DND-41 (cell line): ENCODE data around the gene NRXN3.

Experiments
- ATAC-seq: fragments of 200-7000 bp; cut with Tn5 transposase; 3 replicates; pipeline ENCODE4 v1.9.1; 2021; ENCODE audit warnings: low read depth; ENCODE audit not compliant: insufficient read depth
- DNase-seq: peaks from one replicate; pipeline ENCODE4 v3.0.0-alpha.2; 2020
- H2AFZ ChIP-seq: 2 replicates; pipeline ENCODE4 v1.6.0; 2012; ENCODE audit warnings: low read depth, low read length
- H3K27ac ChIP-seq: 2 replicates; pipeline ENCODE4 v1.5.1; 2012; ENCODE audit warnings: low read length, inconsistent platforms
- H3K27me3 ChIP-seq: fragments of 200-600 bp; sonication (generic); 2 replicates; pipeline ENCODE4 v1.6.0; 2012; ENCODE audit warnings: low read length, mild to moderate bottlenecking, inconsistent platforms; ENCODE audit not compliant: insufficient read depth, poor library complexity
- H3K36me3 ChIP-seq: 2 replicates; pipeline ENCODE4 v1.5.1; 2012; ENCODE audit warnings: low read length, inconsistent platforms; ENCODE audit not compliant: insufficient read depth
- H3K4me1 ChIP-seq: 2 replicates; pipeline ENCODE4 v1.5.1; 2012; ENCODE audit warnings: mild to moderate bottlenecking, low read length; ENCODE audit not compliant: insufficient read depth
- H3K4me2 ChIP-seq: 2 replicates; pipeline ENCODE4 v1.6.0; 2012; ENCODE audit warnings: mild to moderate bottlenecking, moderate library complexity, low read length, inconsistent platforms; ENCODE audit not compliant: insufficient read depth
- H3K4me3 ChIP-seq, 2 experiments: fragments of 200-600 bp in 1 of 2; shearing (Covaris generic) in 1 of 2; 2 replicates each; pipeline ENCODE4 v1.5.1; 2012 to 2016; ENCODE audit warnings: inconsistent platforms in 2 of 2, low read length in 2 of 2, mild to moderate bottlenecking in 2 of 2, low read depth in 1 of 2, moderate library complexity in 1 of 2
- H3K79me2 ChIP-seq: 2 replicates; pipeline ENCODE4 v1.6.0; 2012; ENCODE audit warnings: low read length, inconsistent platforms; ENCODE audit not compliant: insufficient read depth
- H3K9ac ChIP-seq: 2 replicates; pipeline ENCODE4 v1.6.0; 2012; ENCODE audit warnings: low read depth, mild to moderate bottlenecking, inconsistent platforms, low read length, moderate library complexity
- H3K9me3 ChIP-seq: 2 replicates; pipeline ENCODE4 v1.5.1; 2012; ENCODE audit warnings: low read length, moderate library complexity, mild to moderate bottlenecking, inconsistent platforms; ENCODE audit not compliant: insufficient read depth, severe bottlenecking
- H4K20me1 ChIP-seq: 2 replicates; pipeline ENCODE4 v1.6.0; 2012; ENCODE audit warnings: low read length; ENCODE audit not compliant: insufficient read depth
- EZH2 ChIP-seq: IDR thresholded peaks from 3 replicates; pipeline ENCODE4 v1.6.1; 2012; ENCODE audit warnings: borderline replicate concordance, low read depth, mild to moderate bottlenecking, moderate library complexity, low read length, inconsistent platforms; ENCODE audit not compliant: severe bottlenecking
- TF ChIP-seq, protein P1 (sequence below): IDR thresholded peaks from 2 replicates; pipeline ENCODE4 v1.5.1; 2012; ENCODE audit warnings: borderline replicate concordance, low read length, moderate library complexity, mild to moderate bottlenecking; ENCODE audit not compliant: poor library complexity, severe bottlenecking; ENCODE audit errors: extremely low read depth

The NRXN3 gene

GRCh38 chr14:78450669-78451318, 280.6 kb downstream of the NRXN3 start:
- Histone ChIP-seq H4K20me1 (no peaks in the 10 kb centered on the region), H3K4me3 (no peak overlapping the region), H2AFZ (no peak overlapping the region), H3K27ac (no peak overlapping the region), H3K4me1 (no peaks in the 10 kb centered on the region), H3K27me3 (no peaks in the 10 kb centered on the region), H3K9me3 (no peaks in the 10 kb centered on the region), H3K36me3 (no peaks in the 10 kb centered on the region), H3K4me2 (no peak overlapping the region), H3K9ac (no peak overlapping the region), H3K79me2 (no peaks in the 10 kb centered on the region)
- ATAC-seq, result no peak
- DNase-seq, result no peak
- no peak for TF ChIP-seq EZH2
- TF ChIP-seq, protein P1, sequence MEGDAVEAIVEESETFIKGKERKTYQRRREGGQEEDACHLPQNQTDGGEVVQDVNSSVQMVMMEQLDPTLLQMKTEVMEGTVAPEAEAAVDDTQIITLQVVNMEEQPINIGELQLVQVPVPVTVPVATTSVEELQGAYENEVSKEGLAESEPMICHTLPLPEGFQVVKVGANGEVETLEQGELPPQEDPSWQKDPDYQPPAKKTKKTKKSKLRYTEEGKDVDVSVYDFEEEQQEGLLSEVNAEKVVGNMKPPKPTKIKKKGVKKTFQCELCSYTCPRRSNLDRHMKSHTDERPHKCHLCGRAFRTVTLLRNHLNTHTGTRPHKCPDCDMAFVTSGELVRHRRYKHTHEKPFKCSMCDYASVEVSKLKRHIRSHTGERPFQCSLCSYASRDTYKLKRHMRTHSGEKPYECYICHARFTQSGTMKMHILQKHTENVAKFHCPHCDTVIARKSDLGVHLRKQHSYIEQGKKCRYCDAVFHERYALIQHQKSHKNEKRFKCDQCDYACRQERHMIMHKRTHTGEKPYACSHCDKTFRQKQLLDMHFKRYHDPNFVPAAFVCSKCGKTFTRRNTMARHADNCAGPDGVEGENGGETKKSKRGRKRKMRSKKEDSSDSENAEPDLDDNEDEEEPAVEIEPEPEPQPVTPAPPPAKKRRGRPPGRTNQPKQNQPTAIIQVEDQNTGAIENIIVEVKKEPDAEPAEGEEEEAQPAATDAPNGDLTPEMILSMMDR, result no peak

DNA sequence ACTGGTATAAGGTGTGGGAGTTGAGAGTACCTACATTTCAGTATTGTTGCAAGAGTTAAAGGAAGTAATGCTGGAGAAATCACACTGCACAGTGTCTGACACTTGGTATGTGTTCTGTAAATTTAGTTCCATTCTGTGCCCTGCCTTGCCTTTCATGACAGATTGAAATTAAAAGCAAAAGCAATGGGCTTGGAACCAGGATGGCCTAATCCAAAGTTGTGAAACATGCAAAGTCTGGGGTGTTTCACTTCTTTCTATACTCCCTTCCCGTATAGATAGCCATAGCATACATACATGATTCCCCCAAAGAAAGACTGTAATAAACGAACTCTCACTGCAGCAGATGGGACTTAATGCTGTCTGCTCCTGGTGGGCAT, 281.1 kb downstream of the NRXN3 start:
- Histone ChIP-seq H3K4me1 (no peaks in the 10 kb centered on the region), H3K36me3 (no peaks in the 10 kb centered on the region), H3K27me3 (no peaks in the 10 kb centered on the region), H4K20me1 (no peaks in the 10 kb centered on the region), H3K4me2 (no peak overlapping the region), H3K27ac (no peak overlapping the region), H3K9ac (no peak overlapping the region), H3K79me2 (no peaks in the 10 kb centered on the region), H3K9me3 (no peaks in the 10 kb centered on the region), H2AFZ (no peak overlapping the region), H3K4me3 (no peak overlapping the region)
- TF ChIP-seq, protein P1, result no peak
- TF ChIP-seq EZH2, result no peak
- DNase-seq (no peak), ATAC-seq (no peak)

- Histone ChIP-seq H4K20me1 (no peaks in the 10 kb centered on the region), H3K9ac (no peak overlapping the region), H3K4me1 (no peaks in the 10 kb centered on the region), H2AFZ (no peak overlapping the region), H3K4me2 (no peak overlapping the region), H3K79me2 (no peaks in the 10 kb centered on the region), H3K27me3 (no peaks in the 10 kb centered on the region), H3K9me3 (no peaks in the 10 kb centered on the region), H3K27ac (no peak overlapping the region), H3K4me3 (no peak overlapping the region), H3K36me3 (no peaks in the 10 kb centered on the region)
- ATAC-seq (no peak), DNase-seq (no peak)
- TF ChIP-seq EZH2, result no peak
- TF ChIP-seq, protein P1, result no peak
Observed at GRCh38 chr14:78455896-78456435, 285.8 kb downstream of the NRXN3 start.

GRCh38 chr14:78469947-78470346, 299.8 kb downstream of the NRXN3 start:
- Histone ChIP-seq H2AFZ (no peak overlapping the region), H3K9me3 (no peaks in the 10 kb centered on the region), H3K4me2 (no peak overlapping the region), H3K79me2 (no peaks in the 10 kb centered on the region), H3K4me1 (no peaks in the 10 kb centered on the region), H3K9ac (no peak overlapping the region), H3K27me3 (no peaks in the 10 kb centered on the region), H3K27ac (no peak overlapping the region), H3K36me3 (no peaks in the 10 kb centered on the region), H3K4me3 (no peak overlapping the region), H4K20me1 (no peaks in the 10 kb centered on the region)
- ATAC-seq (no peak), DNase-seq (no peak)
- TF ChIP-seq, protein P1, result no peak
- no peak for TF ChIP-seq EZH2
